ENCODE measurements around the gene BHLHA15.

DNA sequence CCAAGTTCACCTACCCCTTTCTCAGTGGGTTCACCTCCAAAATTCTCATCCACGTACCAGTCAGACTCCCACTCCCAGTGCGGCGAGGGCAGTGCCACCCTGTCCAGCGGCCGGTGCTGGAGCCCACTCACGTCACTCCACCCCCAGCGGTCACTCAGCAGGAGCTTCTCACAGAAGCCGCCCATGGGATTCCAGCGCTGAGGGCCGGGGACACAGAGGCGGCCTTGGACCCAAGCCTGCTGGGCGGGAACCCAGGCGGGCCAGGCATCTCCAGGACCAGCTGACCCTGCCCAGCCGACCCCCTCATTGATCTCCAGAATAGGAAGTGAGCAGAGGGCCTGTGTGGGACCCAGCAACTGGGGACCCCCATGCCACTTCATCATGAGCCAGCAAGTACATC lies 33.6 kb downstream of the BHLHA15 start:
- TF ChIP-seq, protein P1, sequence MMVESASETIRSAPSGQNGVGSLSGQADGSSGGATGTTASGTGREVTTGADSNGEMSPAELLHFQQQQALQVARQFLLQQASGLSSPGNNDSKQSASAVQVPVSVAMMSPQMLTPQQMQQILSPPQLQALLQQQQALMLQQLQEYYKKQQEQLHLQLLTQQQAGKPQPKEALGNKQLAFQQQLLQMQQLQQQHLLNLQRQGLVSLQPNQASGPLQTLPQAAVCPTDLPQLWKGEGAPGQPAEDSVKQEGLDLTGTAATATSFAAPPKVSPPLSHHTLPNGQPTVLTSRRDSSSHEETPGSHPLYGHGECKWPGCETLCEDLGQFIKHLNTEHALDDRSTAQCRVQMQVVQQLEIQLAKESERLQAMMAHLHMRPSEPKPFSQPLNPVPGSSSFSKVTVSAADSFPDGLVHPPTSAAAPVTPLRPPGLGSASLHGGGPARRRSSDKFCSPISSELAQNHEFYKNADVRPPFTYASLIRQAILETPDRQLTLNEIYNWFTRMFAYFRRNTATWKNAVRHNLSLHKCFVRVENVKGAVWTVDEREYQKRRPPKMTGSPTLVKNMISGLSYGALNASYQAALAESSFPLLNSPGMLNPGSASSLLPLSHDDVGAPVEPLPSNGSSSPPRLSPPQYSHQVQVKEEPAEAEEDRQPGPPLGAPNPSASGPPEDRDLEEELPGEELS (CRISPR knock-in tag; IDR thresholded peaks at IDR 0.05), result no peak
- TF ChIP-seq ZNF423 (CRISPR knock-in tag; IDR thresholded peaks at IDR 0.05) (no peak), CBFB (CRISPR knock-in tag; IDR thresholded peaks at IDR 0.05; ENCODE audit: low read depth) (no peak), FOXJ3 (CRISPR knock-in tag; IDR thresholded peaks at IDR 0.05; ENCODE audit: borderline replicate concordance) (no peak), SMAD4 (CRISPR knock-in tag; IDR thresholded peaks at IDR 0.05) (no peak), ETV6 (CRISPR knock-in tag; IDR thresholded peaks at IDR 0.05) (no peak), NR3C1 (CRISPR knock-in tag; conservative IDR thresholded peaks at IDR 0.05; ENCODE audit: low read depth) (no peak), ZNF232 (CRISPR knock-in tag; IDR thresholded peaks at IDR 0.05) (no peak), CREB1 (CRISPR knock-in tag; IDR thresholded peaks at IDR 0.05) (no peak)
- TF ChIP-seq, protein P2, sequence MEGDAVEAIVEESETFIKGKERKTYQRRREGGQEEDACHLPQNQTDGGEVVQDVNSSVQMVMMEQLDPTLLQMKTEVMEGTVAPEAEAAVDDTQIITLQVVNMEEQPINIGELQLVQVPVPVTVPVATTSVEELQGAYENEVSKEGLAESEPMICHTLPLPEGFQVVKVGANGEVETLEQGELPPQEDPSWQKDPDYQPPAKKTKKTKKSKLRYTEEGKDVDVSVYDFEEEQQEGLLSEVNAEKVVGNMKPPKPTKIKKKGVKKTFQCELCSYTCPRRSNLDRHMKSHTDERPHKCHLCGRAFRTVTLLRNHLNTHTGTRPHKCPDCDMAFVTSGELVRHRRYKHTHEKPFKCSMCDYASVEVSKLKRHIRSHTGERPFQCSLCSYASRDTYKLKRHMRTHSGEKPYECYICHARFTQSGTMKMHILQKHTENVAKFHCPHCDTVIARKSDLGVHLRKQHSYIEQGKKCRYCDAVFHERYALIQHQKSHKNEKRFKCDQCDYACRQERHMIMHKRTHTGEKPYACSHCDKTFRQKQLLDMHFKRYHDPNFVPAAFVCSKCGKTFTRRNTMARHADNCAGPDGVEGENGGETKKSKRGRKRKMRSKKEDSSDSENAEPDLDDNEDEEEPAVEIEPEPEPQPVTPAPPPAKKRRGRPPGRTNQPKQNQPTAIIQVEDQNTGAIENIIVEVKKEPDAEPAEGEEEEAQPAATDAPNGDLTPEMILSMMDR (IDR thresholded peaks at IDR 0.05), result no peak
- TF ChIP-seq, protein P3, sequence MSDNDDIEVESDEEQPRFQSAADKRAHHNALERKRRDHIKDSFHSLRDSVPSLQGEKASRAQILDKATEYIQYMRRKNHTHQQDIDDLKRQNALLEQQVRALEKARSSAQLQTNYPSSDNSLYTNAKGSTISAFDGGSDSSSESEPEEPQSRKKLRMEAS (CRISPR knock-in tag; IDR thresholded peaks at IDR 0.05), result no peak
- TF ChIP-seq, protein P4, sequence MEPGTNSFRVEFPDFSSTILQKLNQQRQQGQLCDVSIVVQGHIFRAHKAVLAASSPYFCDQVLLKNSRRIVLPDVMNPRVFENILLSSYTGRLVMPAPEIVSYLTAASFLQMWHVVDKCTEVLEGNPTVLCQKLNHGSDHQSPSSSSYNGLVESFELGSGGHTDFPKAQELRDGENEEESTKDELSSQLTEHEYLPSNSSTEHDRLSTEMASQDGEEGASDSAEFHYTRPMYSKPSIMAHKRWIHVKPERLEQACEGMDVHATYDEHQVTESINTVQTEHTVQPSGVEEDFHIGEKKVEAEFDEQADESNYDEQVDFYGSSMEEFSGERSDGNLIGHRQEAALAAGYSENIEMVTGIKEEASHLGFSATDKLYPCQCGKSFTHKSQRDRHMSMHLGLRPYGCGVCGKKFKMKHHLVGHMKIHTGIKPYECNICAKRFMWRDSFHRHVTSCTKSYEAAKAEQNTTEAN (CRISPR knock-in tag; IDR thresholded peaks at IDR 0.05), result no peak

All from WTC11 (cell line).